Measurements from ENCODE around the gene NAP1L4. TPM values are rescaled to one million over a fixed set of nuclear protein-coding genes. Genes with fewer than 3 reads are reported as not detected.
"Not testable (repeated sequence)": the region's sequence is repeated elsewhere in the genome, so short reads cannot be mapped to it uniquely, and the experiment has no call there.

Gene NAP1L4
- total RNA-seq, 1 donor from 2014 or later = 184 TPM

DNA sequence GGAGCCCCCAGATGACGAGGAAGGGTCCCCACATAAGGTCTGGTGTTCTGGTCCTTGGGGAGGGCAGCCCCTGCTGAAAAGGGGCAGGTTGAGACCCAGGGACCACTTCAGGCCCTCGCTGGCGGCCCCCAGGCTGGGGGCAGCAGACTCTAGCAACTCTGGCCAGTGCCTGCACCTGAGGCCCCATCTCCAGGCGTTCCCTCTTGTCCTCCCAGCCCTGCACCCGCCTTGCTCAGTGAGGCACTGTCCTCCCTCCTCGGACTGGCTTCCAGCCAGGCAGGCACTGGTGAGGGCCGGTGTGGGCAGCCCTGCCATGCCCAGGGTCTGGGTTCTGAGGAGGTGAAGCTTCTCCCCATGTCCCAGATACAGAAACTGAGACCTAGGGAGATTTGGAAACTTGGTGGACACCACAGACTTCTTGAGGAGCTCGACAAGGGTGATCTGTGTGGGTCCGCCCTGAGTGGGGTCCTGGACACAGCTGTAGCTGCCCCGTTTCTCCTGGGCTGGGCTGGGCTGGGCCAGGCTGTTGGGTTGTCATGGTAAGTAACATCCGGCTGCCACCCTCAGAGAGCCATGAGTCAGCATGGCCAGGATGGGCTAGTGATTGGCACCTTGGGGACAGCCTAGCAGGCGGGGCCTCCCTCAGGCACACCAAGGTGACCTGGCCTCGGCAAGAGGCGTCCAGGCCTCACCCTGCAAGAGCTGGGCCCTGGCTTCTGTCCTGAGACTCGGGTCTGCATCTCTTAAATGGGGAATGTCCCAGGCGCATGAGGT, 51.8 kb downstream of the NAP1L4 start:
- no peaks in the 10 kb centered on the region for H3K27me3 Mint-ChIP-seq
- DNase-seq (ENCODE audit: low spot score, unreplicated experiment) = no peak

DNA sequence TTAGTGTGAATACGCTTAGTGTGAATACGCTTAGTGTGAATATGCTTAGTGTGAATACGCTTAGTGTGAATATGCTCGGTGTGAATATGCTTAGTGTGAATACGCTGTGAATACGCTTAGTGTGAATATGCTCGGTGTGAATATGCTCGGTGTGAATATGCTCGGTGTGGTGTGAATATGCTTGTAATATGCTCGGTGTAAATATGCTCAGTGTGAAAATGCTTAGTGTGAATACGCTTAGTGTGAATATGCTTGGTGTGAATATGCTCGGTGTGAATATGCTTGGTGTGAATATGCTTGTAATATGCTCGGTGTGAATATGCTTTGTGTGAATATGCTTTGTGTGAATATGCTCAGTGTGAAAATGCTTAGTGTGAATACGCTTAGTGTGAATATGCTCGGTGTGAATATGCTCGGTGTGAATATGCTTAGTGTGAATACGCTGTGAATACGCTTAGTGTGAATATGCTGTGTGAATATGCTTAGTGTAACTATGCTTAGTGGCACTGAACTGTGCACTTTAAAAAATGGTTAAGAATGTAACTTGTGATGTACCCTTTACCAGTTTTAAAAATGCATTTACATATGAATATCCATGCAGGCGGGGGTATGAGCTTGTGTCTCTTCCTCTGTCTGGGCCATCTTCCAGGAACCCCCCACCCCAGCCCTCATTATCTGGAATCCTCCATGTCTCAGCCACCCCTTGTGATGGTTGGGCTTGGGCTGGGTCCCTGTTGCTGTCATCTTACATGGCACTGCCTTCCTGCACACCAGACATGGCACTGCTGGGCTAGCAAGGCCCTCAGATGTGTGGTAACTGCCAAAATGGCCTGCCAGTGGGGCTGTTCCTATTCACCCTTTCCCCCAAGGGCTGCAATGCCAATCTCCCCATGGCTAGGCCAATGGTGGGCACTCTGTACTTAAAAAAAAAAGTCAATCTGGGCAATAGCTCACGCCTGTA, 53.4 kb downstream of the NAP1L4 start:
- Mint-ChIP-seq H3K27ac (peak overlapping the region; percentile 95), H3K9me3 (ENCODE audit: low read depth) (peaks cover 22% of the 10 kb centered on the region), H3K36me3 (ENCODE audit: insufficient read depth) (peaks cover 15% of the 10 kb centered on the region)
- not testable (repeated sequence) for DNase-seq (ENCODE audit: low spot score, unreplicated experiment); H3K27me3 Mint-ChIP-seq; H3K4me1 Mint-ChIP-seq (ENCODE audit: low read depth); H3K4me3 Mint-ChIP-seq (ENCODE audit: low read depth)

More for the DNA sequence above, 51.8 kb downstream of the NAP1L4 start:
- H3K36me3 Mint-ChIP-seq (ENCODE audit: insufficient read depth) = peaks cover 19% of the 10 kb centered on the region
- TF ChIP-seq, protein P1, sequence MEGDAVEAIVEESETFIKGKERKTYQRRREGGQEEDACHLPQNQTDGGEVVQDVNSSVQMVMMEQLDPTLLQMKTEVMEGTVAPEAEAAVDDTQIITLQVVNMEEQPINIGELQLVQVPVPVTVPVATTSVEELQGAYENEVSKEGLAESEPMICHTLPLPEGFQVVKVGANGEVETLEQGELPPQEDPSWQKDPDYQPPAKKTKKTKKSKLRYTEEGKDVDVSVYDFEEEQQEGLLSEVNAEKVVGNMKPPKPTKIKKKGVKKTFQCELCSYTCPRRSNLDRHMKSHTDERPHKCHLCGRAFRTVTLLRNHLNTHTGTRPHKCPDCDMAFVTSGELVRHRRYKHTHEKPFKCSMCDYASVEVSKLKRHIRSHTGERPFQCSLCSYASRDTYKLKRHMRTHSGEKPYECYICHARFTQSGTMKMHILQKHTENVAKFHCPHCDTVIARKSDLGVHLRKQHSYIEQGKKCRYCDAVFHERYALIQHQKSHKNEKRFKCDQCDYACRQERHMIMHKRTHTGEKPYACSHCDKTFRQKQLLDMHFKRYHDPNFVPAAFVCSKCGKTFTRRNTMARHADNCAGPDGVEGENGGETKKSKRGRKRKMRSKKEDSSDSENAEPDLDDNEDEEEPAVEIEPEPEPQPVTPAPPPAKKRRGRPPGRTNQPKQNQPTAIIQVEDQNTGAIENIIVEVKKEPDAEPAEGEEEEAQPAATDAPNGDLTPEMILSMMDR (IDR thresholded peaks at IDR 0.05; ENCODE audit: unreplicated experiment) = no peak
- peaks cover 22% of the 10 kb centered on the region for H3K9me3 Mint-ChIP-seq (ENCODE audit: low read depth)
- no peak overlapping the region for H3K4me3 Mint-ChIP-seq (ENCODE audit: low read depth)
- H3K27ac Mint-ChIP-seq = no peak overlapping the region
- H3K4me1 Mint-ChIP-seq (ENCODE audit: low read depth) = no peaks in the 10 kb centered on the region

DNA sequence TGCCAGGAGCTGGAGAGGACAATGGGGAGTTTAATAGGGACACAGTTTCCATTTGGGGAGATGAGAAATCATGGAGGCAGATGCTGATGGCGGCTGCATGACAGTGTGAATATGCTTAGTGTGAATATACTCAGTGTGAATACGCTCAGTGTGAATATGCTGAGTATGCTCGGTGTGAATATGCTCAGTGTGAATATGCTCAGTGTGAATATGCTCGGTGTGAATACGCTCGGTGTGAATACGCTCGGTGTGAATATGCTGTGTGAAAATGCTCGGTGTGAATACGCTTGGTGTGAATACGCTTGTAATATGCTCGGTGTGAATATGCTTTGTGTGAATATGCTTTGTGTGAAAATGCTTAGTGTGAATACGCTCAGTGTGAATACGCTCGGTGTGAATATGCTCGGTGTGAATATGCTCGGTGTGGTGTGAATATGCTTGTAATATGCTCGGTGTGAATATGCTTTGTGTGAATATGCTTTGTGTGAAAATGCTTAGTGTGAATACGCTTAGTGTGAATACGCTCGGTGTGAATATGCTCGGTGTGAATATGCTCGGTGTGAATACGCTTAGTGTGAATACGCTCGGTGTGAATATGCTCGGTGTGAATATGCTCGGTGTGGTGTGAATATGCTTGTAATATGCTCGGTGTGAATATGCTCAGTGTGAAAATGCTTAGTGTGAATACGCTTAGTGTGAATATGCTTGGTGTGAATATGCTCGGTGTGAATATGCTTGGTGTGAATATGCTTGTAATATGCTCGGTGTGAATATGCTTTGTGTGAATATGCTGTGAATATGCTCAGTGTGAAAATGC, 54.3 kb downstream of the NAP1L4 start:
- not testable (repeated sequence) for DNase-seq (ENCODE audit: low spot score, unreplicated experiment); H3K4me1 Mint-ChIP-seq (ENCODE audit: low read depth); H3K27me3 Mint-ChIP-seq; H3K4me3 Mint-ChIP-seq (ENCODE audit: low read depth)
- H3K27ac Mint-ChIP-seq = peak overlapping the region; percentile 94
- H3K9me3 Mint-ChIP-seq (ENCODE audit: low read depth) = peaks cover 22% of the 10 kb centered on the region
- peaks cover 13% of the 10 kb centered on the region for H3K36me3 Mint-ChIP-seq (ENCODE audit: insufficient read depth)

DNA sequence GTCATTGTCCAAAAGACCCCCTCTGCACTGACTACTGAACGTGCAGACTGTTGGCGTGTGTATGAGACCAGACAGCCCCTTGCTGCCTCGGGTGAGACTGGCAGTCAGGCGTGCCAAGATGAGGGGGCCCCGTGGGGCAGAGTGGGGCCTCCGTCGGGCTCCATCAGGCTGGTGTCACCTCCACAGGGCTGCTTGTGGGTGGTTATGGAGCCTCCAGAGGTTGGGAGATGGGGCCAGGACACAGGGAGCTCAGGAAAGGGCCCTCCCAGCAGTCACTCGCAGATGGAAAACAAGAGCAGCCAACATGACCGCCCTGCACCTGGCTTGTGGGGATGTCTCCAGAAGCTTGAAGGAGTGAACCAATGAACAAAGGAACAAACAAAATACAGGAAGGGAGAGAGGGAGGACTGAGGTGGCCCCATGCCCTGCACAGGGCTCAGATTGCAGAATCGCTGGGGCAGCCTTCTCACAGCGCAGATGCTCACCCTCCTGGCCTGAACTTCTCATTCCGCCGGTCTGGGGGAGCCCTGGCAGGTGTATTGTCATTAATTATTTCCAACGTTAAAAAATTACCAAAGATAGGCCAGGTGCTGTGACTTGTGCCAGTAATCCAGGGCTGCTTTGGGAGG, 57.4 kb downstream of the NAP1L4 start:
- TF ChIP-seq, protein P1 (IDR thresholded peaks at IDR 0.05; ENCODE audit: unreplicated experiment) = no peak
- Mint-ChIP-seq H3K27me3 (peaks cover 13% of the 10 kb centered on the region), H3K4me1 (ENCODE audit: low read depth) (peaks cover 4% of the 10 kb centered on the region), H3K36me3 (ENCODE audit: insufficient read depth) (peaks cover 13% of the 10 kb centered on the region), H3K4me3 (ENCODE audit: low read depth) (no peak overlapping the region), H3K9me3 (ENCODE audit: low read depth) (peaks cover 20% of the 10 kb centered on the region), H3K27ac (no peak overlapping the region)
- no peak for DNase-seq (ENCODE audit: low spot score, unreplicated experiment)

DNA sequence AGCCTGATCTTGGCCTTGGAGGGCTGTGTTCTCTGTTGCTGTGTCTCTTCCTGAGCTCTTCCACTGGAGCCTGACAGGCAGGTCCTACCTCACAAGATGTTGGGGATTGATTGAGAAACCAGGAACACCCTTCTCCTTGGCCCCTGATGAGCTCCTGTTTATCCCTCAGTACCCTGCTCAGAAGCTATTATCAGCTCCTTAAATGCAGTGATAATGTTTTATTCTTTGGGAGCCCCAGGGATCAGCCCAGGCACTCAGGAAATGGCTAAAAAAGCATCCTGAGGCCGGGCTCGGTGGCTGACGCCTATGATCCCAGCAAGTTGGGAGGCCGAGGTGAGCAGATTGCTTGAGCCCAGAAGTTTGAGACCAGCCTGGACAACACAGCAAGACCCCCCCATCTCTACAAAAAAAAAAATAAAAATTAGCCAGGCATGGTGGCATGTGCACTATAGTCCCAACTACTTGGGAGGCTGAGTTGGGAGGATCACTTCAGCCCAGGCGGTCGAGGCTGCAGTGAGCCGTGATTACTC, 58.0 kb downstream of the NAP1L4 start:
- H3K4me3 Mint-ChIP-seq (ENCODE audit: low read depth) = no peak overlapping the region
- H3K36me3 Mint-ChIP-seq (ENCODE audit: insufficient read depth) = peaks cover 12% of the 10 kb centered on the region
- DNase-seq (ENCODE audit: low spot score, unreplicated experiment) = no peak
- H3K4me1 Mint-ChIP-seq (ENCODE audit: low read depth) = peaks cover 4% of the 10 kb centered on the region
- H3K9me3 Mint-ChIP-seq (ENCODE audit: low read depth) = peaks cover 17% of the 10 kb centered on the region
- TF ChIP-seq, protein P1 (IDR thresholded peaks at IDR 0.05; ENCODE audit: unreplicated experiment) = no peak
- H3K27me3 Mint-ChIP-seq = peaks cover 14% of the 10 kb centered on the region
- no peak overlapping the region for H3K27ac Mint-ChIP-seq

All from progenitor cell of endocrine pancreas (in vitro differentiated cells).